Body of pancreas (tissue), 4 donors: ENCODE measurements around the gene ZNF804B.

Experiments used
- CTCF ChIP-seq, 7 experiments: fragments of 450-650 bp in 4 of 7; fragments of 200-600 bp in 3 of 7; sonication (generic) in 3 of 7; IDR thresholded peaks; one replicate each; pipeline ENCODE4 v1.5.1; 2016 to 2019; ENCODE audit warnings: antibody characterized with exemption in 7 of 7
- POLR2A ChIP-seq, 3 donors: fragments of 450-650 bp; IDR thresholded peaks; one replicate each; pipeline ENCODE4 v1.6.1; 2016; ENCODE audit warnings: antibody characterized with exemption in 3 of 3, mild to moderate bottlenecking in 2 of 3

- no peak for TF ChIP-seq CTCF (IDR thresholded peaks at IDR 0.05)
- TF ChIP-seq POLR2A (IDR thresholded peaks at IDR 0.05): no peak
Observed at GRCh38 chr7:88885131-88885530, 125.6 kb downstream of the ZNF804B start.
